ENCODE results near the gene ARHGEF12.

DNA sequence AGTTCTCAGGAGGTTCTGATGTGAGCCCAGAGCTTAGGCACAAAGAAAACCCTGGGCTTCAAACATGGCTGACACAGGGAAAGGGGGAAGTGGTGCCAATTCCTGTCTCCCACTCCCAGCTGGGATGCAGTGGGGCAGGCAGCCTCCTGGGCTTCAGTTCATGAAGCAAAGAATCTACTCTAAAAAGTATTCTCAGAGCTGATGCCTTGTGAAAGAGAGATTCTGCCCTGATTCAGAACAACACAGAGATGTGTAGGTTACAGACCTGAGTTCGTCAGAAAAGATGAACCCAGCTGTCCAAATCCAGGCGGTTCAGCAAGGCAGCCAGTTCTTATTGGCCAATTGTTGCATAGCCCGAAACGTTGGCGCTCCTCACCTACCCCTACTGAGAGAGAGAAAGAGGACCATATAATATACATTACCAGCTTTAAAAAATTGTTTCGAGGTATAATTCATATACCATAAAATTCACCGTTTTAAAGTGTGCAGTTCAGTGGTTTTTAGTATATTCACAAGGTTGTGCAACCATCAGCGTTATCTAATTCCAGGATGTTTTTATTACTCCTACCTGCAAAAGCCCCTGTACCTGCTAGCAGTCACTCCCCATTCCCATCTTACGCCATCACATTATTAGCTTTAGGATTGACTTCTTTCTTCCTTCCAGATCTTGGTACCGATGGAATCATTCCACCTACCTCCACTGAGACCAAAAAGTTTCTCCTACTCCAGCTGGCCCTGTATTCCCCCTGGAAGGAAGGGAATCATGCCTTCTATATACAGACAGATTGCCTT lies 18.3 kb upstream of the ARHGEF12 start:
- TF ChIP-seq CEBPB (IDR thresholded peaks at IDR 0.05): no peak
- no peak for TF ChIP-seq EGR1 (IDR thresholded peaks at IDR 0.05)
- no peak for TF ChIP-seq EP300 (IDR thresholded peaks at IDR 0.05; ENCODE audit: borderline replicate concordance)
- TF ChIP-seq, protein P1, sequence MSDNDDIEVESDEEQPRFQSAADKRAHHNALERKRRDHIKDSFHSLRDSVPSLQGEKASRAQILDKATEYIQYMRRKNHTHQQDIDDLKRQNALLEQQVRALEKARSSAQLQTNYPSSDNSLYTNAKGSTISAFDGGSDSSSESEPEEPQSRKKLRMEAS (IDR thresholded peaks at IDR 0.05): no peak
- TF ChIP-seq YY1 (IDR thresholded peaks at IDR 0.05; ENCODE audit: low read depth): no peak
- no peak for TF ChIP-seq CREB1 (IDR thresholded peaks at IDR 0.05; ENCODE audit: low read depth)
- TF ChIP-seq, protein P2, sequence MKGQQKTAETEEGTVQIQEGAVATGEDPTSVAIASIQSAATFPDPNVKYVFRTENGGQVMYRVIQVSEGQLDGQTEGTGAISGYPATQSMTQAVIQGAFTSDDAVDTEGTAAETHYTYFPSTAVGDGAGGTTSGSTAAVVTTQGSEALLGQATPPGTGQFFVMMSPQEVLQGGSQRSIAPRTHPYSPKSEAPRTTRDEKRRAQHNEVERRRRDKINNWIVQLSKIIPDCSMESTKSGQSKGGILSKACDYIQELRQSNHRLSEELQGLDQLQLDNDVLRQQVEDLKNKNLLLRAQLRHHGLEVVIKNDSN (IDR thresholded peaks at IDR 0.05): no peak
- no peak for TF ChIP-seq RAD21 (IDR thresholded peaks at IDR 0.05; ENCODE audit: low read depth)
- no peak for TF ChIP-seq FOXM1 (IDR thresholded peaks at IDR 0.05; ENCODE audit: borderline replicate concordance, low read depth)
- TF ChIP-seq, protein P3, sequence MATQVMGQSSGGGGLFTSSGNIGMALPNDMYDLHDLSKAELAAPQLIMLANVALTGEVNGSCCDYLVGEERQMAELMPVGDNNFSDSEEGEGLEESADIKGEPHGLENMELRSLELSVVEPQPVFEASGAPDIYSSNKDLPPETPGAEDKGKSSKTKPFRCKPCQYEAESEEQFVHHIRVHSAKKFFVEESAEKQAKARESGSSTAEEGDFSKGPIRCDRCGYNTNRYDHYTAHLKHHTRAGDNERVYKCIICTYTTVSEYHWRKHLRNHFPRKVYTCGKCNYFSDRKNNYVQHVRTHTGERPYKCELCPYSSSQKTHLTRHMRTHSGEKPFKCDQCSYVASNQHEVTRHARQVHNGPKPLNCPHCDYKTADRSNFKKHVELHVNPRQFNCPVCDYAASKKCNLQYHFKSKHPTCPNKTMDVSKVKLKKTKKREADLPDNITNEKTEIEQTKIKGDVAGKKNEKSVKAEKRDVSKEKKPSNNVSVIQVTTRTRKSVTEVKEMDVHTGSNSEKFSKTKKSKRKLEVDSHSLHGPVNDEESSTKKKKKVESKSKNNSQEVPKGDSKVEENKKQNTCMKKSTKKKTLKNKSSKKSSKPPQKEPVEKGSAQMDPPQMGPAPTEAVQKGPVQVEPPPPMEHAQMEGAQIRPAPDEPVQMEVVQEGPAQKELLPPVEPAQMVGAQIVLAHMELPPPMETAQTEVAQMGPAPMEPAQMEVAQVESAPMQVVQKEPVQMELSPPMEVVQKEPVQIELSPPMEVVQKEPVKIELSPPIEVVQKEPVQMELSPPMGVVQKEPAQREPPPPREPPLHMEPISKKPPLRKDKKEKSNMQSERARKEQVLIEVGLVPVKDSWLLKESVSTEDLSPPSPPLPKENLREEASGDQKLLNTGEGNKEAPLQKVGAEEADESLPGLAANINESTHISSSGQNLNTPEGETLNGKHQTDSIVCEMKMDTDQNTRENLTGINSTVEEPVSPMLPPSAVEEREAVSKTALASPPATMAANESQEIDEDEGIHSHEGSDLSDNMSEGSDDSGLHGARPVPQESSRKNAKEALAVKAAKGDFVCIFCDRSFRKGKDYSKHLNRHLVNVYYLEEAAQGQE (IDR thresholded peaks at IDR 0.05; ENCODE audit: low read depth): no peak
- TF ChIP-seq TEAD4 (IDR thresholded peaks at IDR 0.05): no peak
- TF ChIP-seq ZBTB7A (IDR thresholded peaks at IDR 0.05; ENCODE audit: low read depth): no peak
- TF ChIP-seq TAF1 (IDR thresholded peaks at IDR 0.05; ENCODE audit: low read depth): no peak

All from Ishikawa (cell line).